SK-N-SH treated with all-trans-retinoic acid at 6 μM for 48 hours (cell line): Measurements from ENCODE around the gene TASP1.

ENCODE experiments used
- ATAC-seq: fragments of 200-7000 bp; cut with Tn5 transposase; 3 replicates; pipeline ENCODE4 v1.9.1; 2020; ENCODE audit warnings: mild to moderate bottlenecking, moderate library complexity
- CREB5 ChIP-seq: fragments of 250-450 bp; sonication (Bioruptor Pico); IDR thresholded peaks from 2 replicates; pipeline ENCODE4 v1.5.1; 2020; ENCODE audit warnings: low read depth, mild to moderate bottlenecking, moderate library complexity
- CSDC2 ChIP-seq: fragments of 250-450 bp; sonication (Bioruptor Pico); IDR thresholded peaks from 2 replicates; pipeline ENCODE4 v1.5.0; 2020; ENCODE audit warnings: mild to moderate bottlenecking, moderate library complexity
- CSRNP3 ChIP-seq: fragments of 250-450 bp; sonication (Bioruptor Pico); IDR thresholded peaks from 2 replicates; pipeline ENCODE4 v1.5.1; 2021; ENCODE audit warnings: mild to moderate bottlenecking, moderate library complexity
- ESRRG ChIP-seq: fragments of 250-450 bp; sonication (Bioruptor Pico); IDR thresholded peaks from 2 replicates; pipeline ENCODE4 v1.6.1; 2021; ENCODE audit warnings: mild to moderate bottlenecking
- GLIS3 ChIP-seq: fragments of 250-450 bp; sonication (Bioruptor Pico); IDR thresholded peaks from 2 replicates; pipeline ENCODE4 v1.5.0; 2020; ENCODE audit warnings: mild to moderate bottlenecking, moderate library complexity
- ISL1 ChIP-seq: fragments of 250-450 bp; sonication (Bioruptor Pico); IDR thresholded peaks from 2 replicates; pipeline ENCODE4 v2.1.2; 2022; ENCODE audit warnings: mild to moderate bottlenecking, moderate library complexity
- OSR1 ChIP-seq: fragments of 250-450 bp; sonication (Bioruptor Pico); IDR thresholded peaks from 2 replicates; pipeline ENCODE4 v1.8.0; 2022; ENCODE audit warnings: moderate library complexity, mild to moderate bottlenecking, inconsistent platforms
- PATZ1 ChIP-seq: fragments of 250-450 bp; sonication (Bioruptor Pico); IDR thresholded peaks from 2 replicates; pipeline ENCODE4 v1.8.0; 2020; ENCODE audit warnings: mild to moderate bottlenecking, moderate library complexity, borderline replicate concordance
- POU6F1 ChIP-seq: fragments of 250-450 bp; sonication (Bioruptor Pico); IDR thresholded peaks from 2 replicates; pipeline ENCODE4 v1.8.0; 2021; ENCODE audit warnings: low read depth, mild to moderate bottlenecking, moderate library complexity, borderline replicate concordance
- PPARA ChIP-seq: fragments of 250-450 bp; sonication (Bioruptor Pico); IDR thresholded peaks from 2 replicates; pipeline ENCODE4 v1.5.0; 2020; ENCODE audit warnings: mild to moderate bottlenecking, borderline replicate concordance
- RARB ChIP-seq: fragments of 250-450 bp; sonication (Bioruptor Pico); IDR thresholded peaks from 2 replicates; pipeline ENCODE4 v1.8.0; 2021; ENCODE audit warnings: mild to moderate bottlenecking, moderate library complexity
- SNAI2 ChIP-seq: fragments of 250-450 bp; sonication (Bioruptor Pico); IDR thresholded peaks from 2 replicates; pipeline ENCODE4 v1.5.0; 2020; ENCODE audit warnings: mild to moderate bottlenecking, moderate library complexity
- TCF4 ChIP-seq: fragments of 250-450 bp; sonication (Bioruptor Pico); IDR thresholded peaks from 2 replicates; pipeline ENCODE4 v1.8.0; 2021; ENCODE audit warnings: mild to moderate bottlenecking, moderate library complexity, borderline replicate concordance
- TSHZ2 ChIP-seq: fragments of 250-450 bp; sonication (Bioruptor Pico); IDR thresholded peaks from 2 replicates; pipeline ENCODE4 v1.5.0; 2020; ENCODE audit warnings: mild to moderate bottlenecking, moderate library complexity
- ZFP3 ChIP-seq: fragments of 250-450 bp; sonication (Bioruptor Pico); IDR thresholded peaks from 2 replicates; pipeline ENCODE4 v1.5.0; 2020; ENCODE audit warnings: mild to moderate bottlenecking, moderate library complexity
- ZFP30 ChIP-seq: fragments of 450-650 bp; formaldehyde crosslinking; IDR thresholded peaks from 2 replicates; pipeline ENCODE4 v1.5.0; 2022; ENCODE audit warnings: mild to moderate bottlenecking, moderate library complexity
- ZNF565 ChIP-seq: fragments of 450-650 bp; formaldehyde crosslinking; conservative IDR thresholded peaks from 2 replicates; pipeline ENCODE4 v1.5.0; 2020; ENCODE audit warnings: low read depth, mild to moderate bottlenecking, moderate library complexity
- ZNF70 ChIP-seq: fragments of 450-650 bp; formaldehyde crosslinking; IDR thresholded peaks from 2 replicates; pipeline ENCODE4 v1.5.0; 2020; ENCODE audit warnings: mild to moderate bottlenecking, moderate library complexity
- ZNF8 ChIP-seq: fragments of 450-650 bp; formaldehyde crosslinking; IDR thresholded peaks from 2 replicates; pipeline ENCODE4 v1.5.0; 2020; ENCODE audit warnings: mild to moderate bottlenecking, moderate library complexity

The TASP1 gene

GRCh38 chr20:13355411-13355810 lies 283.3 kb downstream of the TASP1 start:
- TF ChIP-seq POU6F1 (no peak), ISL1 (no peak), PATZ1 (no peak), ESRRG (CRISPR knock-in tag) (no peak), CREB5 (CRISPR knock-in tag) (no peak), CSDC2 (CRISPR knock-in tag) (no peak), GLIS3 (no peak), TCF4 (no peak), ZNF8 (CRISPR knock-in tag) (no peak), ZFP3 (CRISPR knock-in tag) (no peak), OSR1 (CRISPR knock-in tag) (no peak), ZNF565 (CRISPR knock-in tag) (no peak), TSHZ2 (CRISPR knock-in tag) (no peak), RARB (no peak), CSRNP3 (no peak), SNAI2 (CRISPR knock-in tag) (no peak)
- ATAC-seq: no peak

- no peak for ATAC-seq
- TF ChIP-seq POU6F1 (no peak), ZNF565 (CRISPR knock-in tag) (no peak), TSHZ2 (CRISPR knock-in tag) (no peak), PATZ1 (no peak), TCF4 (no peak), ZNF70 (no peak), ZFP30 (CRISPR knock-in tag) (no peak), PPARA (CRISPR knock-in tag) (no peak), ESRRG (CRISPR knock-in tag) (no peak), CSRNP3 (no peak), CREB5 (CRISPR knock-in tag) (no peak), ISL1 (no peak), ZNF8 (CRISPR knock-in tag) (no peak)
Measured at GRCh38 chr20:13353261-13353945, 285.3 kb downstream of the TASP1 start.
